Measurements from ENCODE around the gene OR5AR1.

DNA sequence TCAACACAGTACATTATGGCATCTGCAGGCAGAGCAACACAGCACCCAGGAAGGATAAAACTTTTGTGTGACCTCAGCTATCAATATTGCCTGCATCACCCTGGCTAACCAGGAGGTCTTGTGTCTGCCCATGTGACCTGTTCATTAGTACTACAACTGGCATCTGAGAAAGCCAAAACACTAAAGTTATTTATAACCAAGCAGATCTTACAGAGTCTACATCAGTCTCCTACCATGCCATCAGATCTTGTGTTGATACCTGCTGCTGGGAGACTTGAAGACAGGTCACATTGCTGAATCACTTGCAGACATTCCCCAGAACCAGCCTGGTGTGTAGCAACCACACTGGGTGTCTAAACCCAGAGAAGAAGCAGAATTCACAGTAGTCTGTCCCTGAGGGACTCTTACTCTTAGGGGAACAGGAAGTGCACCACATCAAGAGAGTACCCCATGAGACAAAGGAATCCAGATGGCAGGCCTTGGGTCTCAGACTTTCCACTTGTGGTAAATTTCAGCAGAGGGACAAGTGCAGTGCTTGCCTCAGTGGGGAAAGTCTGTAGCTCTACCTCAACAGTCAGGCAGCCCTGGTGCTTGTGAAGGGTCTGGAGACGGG is 42.4 kb downstream of the OR5AR1 start:
- TF ChIP-seq, protein P1, sequence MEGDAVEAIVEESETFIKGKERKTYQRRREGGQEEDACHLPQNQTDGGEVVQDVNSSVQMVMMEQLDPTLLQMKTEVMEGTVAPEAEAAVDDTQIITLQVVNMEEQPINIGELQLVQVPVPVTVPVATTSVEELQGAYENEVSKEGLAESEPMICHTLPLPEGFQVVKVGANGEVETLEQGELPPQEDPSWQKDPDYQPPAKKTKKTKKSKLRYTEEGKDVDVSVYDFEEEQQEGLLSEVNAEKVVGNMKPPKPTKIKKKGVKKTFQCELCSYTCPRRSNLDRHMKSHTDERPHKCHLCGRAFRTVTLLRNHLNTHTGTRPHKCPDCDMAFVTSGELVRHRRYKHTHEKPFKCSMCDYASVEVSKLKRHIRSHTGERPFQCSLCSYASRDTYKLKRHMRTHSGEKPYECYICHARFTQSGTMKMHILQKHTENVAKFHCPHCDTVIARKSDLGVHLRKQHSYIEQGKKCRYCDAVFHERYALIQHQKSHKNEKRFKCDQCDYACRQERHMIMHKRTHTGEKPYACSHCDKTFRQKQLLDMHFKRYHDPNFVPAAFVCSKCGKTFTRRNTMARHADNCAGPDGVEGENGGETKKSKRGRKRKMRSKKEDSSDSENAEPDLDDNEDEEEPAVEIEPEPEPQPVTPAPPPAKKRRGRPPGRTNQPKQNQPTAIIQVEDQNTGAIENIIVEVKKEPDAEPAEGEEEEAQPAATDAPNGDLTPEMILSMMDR (IDR thresholded peaks at IDR 0.05) = no peak
- no peak for TF ChIP-seq POLR2A (IDR thresholded peaks at IDR 0.05)

Data from Peyer's patch (tissue), 4 donors.